HG03354 (cell line): ENCODE results near the gene MRRF.

Experiments used
- ATAC-seq: cut with Tn5 transposase; IDR thresholded peaks from one replicate; pipeline ENCODE4 v1.9.1; 2021; ENCODE audit warnings: mild to moderate bottlenecking; ENCODE audit not compliant: unreplicated experiment, poor library complexity, severe bottlenecking

The MRRF gene

GRCh38 chr9:122265149-122265915 lies 650 bp downstream of the MRRF start:
- ATAC-seq, result peak; percentile 41

- no peak for ATAC-seq
Observed at GRCh38 chr9:122268041-122268814, 3.5 kb downstream of the MRRF start.

DNA sequence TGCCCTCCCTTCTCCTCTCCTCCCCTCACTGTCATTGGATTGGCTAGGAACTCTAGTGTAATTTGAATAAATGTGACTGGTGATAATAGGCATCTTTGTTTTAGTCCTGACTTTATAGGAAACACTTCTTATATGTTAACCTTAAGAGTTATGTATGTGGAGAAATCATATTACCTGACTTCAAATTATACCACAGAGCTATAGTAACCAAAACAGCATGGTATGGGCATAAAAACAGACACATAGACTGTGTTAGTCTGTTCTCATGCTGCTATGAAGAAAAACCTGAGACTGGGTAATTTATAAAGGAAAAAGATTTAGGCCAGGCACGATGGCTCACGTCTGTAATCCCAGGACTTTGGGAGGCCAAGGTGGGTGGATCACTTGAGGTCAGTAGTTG lies 9.4 kb downstream of the MRRF start:
- ATAC-seq, result no peak

DNA sequence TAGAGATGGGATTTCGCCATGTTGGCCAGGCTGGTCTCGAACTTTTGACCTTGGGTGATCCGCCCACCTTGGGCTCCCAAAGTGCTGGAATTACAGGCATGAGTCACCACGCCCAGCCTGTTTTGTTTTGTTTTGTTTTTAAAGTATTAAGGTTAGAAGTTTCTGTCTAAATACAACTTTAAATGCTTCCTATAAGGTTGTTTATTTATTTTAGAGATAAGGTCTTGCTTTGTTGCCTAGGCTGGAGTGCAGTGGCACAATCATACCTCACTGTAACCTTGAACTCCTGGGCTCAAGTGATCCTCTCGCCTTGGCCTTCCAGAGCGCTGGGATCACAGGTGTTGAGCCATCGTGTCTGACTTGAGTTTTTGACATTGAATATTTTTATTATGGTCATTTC lies 11.4 kb downstream of the MRRF start:
- ATAC-seq, result no peak

DNA sequence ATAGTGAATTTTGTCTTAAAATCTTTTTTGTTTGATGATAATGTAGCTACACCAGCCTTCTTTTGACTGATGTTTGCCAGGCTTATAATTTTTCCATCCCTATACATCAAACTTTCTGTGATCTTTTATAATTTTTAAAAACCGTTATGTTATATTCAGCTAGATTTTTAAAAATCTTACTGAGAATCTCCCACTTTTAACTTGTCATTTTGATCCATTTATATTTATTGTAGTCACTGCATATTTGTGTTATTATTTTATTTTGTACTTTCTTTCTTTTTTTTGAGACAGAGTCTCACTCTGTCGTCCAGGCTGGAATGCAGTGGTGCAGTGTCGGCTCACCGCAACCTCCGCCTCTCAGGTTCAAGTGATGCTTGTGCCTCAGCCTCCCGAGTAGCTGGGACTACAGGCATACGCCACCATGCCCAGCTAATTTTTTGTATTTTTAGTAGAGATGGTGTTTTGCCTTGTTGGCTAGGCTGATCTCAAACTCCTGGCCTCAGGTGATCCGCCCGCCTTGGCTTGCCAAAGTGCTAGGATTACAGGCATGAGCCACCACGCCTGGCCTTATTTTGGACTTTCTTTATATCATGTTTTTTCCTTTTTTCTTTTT lies 12.7 kb downstream of the MRRF start:
- ATAC-seq, result no peak

- no peak for ATAC-seq
Observed at GRCh38 chr9:122281368-122281767, 16.7 kb downstream of the MRRF start.

DNA sequence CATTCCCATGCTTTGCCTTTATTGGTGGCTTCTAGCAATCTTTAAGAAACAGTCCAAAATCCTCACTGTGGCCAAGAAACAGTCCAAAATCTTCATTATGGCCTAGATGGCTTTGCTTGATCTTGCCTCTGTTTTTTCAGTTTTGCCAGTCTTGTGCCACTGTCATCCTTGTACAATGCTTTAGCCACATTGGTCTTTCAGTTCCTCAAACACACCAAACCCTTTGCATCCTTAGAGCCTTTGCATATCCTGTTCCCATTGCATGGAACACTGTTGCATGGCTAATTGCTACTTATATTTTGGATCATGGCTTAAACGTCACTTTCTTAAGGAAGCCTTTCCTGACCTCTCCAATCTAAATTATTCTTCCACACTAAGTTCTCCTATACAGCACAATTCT lies 22.1 kb downstream of the MRRF start:
- ATAC-seq, result peak; percentile 57

DNA sequence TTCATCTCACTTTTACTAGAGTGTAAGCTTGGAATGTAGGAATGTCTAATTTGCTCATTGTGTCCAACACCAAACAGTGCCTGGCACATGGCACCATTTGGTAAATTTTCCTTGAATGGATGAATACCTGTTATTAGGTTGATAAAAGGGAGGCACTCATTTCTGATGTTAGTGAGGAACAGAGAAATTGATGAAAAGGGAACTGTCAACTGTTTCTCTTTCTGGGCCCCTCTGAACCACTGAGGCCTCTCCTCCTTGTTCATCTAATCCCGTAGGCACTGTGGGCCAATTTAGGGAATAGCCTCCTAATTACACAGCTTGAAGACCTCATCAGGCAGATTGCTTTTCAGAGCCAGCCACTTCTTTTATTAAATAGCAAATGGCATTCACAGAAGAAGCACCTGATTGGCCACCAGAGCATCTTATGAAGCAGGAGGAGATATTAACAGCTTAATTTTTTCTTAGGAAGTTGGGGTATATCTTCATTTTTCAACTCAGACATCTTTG lies 22.6 kb downstream of the MRRF start:
- no peak for ATAC-seq

GRCh38 chr9:122291458-122291857 lies 26.8 kb downstream of the MRRF start:
- no peak for ATAC-seq

DNA sequence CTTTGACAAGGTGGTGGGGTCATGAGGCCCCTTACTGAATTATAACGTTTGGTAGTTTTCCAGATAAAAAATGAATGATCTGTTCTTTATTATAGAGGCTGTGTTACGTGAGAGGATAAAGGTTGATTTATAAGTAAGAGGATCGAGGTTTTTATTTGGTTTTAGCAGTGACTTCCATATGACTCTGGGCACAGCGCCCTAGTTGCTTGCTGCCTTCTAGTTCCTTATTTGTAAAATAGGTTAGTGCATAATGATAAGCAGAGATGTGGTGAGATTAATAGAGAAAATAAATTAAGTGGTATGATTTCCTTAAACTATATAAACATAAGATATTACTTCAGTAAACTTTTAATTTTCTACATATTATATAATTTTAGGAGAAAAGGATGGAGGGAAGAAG lies 29.8 kb downstream of the MRRF start:
- ATAC-seq, result no peak

DNA sequence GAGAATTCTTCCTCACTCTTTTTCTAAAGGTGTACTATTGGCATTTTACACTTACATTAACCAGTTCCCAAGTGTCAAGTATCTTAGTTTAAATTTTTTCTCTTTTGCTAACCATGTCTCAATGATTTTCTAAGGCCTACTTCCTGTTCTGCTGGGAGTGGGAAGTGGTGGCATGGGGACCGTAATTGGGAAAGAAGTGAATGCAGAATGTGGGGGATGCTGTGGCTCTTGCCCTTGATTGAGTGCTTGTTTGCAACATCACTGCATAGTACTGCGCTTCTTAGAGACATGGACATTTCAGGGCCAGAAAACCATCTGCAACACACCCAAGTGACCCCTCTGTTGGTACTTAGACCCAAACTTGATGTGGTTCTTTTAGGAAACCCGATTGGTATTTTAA lies 32.8 kb downstream of the MRRF start:
- no peak for ATAC-seq

GRCh38 chr9:122302237-122303093 lies 37.8 kb downstream of the MRRF start:
- ATAC-seq, result no peak

DNA sequence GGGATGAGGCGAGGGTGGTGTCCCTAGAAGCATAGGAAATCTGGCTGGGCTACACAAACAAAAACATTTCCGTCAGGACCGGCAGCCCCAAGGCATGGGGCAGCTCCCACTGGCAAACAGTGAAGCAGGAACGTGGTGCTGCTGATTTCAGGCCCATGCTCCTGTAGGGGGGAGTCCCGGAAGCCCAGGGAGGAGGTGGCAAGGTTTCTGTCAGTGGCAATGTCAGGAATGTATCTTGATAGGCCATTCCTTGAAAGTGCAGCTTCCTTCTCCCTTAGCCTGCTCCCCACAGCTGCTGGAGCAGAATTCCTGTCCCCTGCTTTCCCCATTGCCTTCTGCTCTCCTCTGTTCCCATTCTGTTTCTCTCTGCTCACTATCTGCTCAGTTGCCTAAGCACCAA lies 42.4 kb downstream of the MRRF start:
- no peak for ATAC-seq

- no peak for ATAC-seq
Observed at GRCh38 chr9:122307925-122308324, 43.2 kb downstream of the MRRF start.

DNA sequence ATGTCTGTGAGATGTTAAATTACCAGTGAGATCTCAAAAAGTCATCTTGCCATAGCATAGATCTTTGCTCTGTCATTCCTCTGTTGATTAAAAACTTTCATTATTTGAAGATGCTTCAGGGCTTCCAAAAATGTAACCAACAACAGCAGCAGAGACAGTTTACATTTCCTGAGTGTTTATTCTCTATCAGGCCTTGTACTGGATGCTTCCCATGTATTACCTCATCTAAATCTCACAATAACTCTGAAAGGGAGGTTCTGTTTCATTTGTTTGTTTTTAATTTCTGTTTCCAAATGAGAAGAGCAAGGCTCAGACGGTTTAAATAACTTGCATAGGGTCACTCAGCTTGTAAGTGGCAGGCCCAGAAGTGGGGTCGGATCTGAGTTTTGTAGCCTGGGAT lies 45.2 kb downstream of the MRRF start:
- ATAC-seq, result no peak

DNA sequence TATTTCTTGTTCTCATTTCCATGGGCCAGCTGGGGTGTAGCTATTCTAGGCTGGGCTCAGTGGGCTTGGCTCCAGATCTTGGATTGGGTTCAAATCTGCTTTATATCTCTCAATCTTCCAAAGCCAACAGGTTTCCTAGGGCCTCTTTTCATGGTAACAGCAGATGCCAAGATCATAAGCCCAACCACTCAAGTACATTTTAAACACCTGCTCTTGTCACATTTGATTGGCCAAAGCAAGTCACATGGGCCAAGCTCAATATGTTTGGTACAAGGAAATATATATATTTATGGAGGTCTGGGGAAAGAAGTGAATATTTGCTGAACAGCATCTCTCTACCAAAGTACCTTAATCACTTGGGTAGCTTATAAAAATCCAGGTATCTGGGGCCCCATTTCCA lies 49.5 kb downstream of the MRRF start:
- no peak for ATAC-seq

DNA sequence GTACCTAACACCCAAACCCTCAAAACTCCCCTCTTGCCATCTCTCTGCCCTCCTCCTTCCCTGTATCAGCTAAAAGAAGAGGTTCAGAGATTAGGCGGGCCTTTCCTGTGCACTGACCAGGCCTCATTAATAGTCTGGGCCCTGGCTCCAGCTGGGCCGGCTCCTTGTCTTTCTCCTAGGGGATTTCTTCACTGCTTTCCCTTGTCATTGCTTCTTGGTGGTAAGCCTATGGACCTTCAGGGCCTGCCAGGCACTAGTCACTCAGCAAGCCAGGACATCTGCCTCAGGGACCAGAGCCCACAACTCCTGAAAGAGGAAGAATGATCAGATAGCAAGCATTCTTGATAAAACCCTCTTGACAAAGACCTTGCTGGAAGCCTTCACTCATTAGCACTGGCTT lies 50.9 kb downstream of the MRRF start:
- no peak for ATAC-seq

DNA sequence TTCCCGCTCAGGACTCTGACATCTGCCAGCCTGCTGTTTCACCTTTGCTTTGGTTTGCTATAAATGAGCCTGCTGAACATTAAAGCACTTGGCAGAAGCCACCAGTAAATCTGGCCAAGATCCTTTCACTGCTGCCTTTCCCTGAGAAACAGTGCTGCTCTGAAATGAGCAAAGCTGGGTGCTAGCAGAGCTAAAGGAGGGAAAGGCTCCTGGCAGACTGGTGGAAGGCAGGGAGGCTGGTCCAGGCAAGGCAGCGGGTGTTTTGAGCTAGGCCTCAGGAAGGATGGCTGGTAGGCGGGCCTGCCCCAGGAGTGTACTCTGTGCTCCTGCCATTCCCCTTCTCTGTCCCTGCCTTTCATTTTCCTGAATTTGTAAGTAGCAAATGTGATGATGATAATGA lies 53.6 kb downstream of the MRRF start:
- ATAC-seq, result no peak

DNA sequence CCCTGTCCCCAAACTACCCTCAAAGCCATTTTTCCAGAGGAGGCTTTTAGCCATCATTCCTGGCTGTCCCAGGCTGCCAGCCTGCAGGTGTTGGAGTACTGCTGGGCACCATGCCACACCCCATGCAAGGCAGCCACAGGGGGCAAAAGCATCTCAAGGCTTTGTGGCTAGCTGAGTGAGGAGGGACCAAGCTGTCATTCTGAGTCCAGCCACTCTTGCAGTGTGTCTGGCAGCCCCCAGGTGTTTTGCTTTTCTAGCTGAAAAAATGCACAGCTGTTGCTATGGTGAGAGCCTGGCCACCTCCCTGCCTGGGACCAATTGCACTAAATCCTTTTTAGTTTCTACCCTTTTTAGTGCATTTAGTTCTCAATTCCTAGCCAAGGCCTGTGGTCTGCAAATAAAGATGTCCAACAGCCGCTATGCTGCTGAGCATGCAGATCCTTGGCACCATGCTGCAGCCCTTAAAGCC lies 55.8 kb downstream of the MRRF start:
- ATAC-seq, result peak; percentile 55

DNA sequence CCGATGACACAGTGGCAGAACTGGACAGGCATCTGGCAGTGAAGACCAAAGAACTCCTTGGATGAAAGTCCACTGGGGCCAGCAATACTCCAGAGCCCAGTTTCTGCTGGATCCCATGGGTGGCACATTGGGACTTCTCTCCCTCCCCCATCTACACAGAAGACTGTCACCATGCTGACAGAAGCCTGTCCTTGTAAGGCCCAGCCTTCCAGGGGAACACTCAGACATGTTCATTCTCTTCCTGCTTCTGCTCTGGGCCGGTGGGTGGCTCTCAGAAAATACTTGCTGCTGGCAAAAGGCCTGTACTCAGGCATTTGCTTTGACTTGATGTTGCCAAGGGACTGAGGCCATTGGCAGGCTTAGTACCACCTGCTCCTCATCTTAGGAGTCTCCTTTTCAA lies 57.9 kb downstream of the MRRF start:
- no peak for ATAC-seq
